IMR-90 (cell line): ENCODE data around the gene MYOCD. TPM values are rescaled to one million over a fixed set of nuclear protein-coding genes. Genes with fewer than 3 reads are reported as not detected.
A peak's percentile ranks its signal among the peaks of the same experiment; 100 is the strongest.

Experiments
- ATAC-seq: fragments of 200-7000 bp; cut with Tn5 transposase; 2 replicates; pipeline ENCODE4 v1.9.1; 2020; ENCODE audit warnings: low read depth, mild to moderate bottlenecking, moderate library complexity
- BruUV-seq: library from RNA; stranded (reverse); fragments of 400-500 nt; replicated peaks from 2 replicates; lab custom pipeline; 2021; lab: Mats Ljungman, UMichigan
- CTCF ChIA-PET: fragments of 300-600 bp; formaldehyde crosslinking; extraction: SDS; loops from one replicate; lab custom pipeline; 2021; ENCODE audit warnings: antibody characterized with exemption; lab: Yijun Ruan, JAX
- POLR2A ChIA-PET: fragments of 300-600 bp; sonication (Branson Sonifier 250); formaldehyde crosslinking; loops from one replicate; lab custom pipeline; 2022; ENCODE audit warnings: antibody characterized with exemption; ENCODE audit not compliant: unreplicated experiment; lab: Charles Lee
- DNase-seq: peaks from one replicate; pipeline ENCODE4 v3.0.0; 2013
- H2AFZ ChIP-seq: replicated peaks from 2 replicates; pipeline ENCODE3; 2013; ENCODE audit warnings: low read length, mild to moderate bottlenecking; ENCODE audit not compliant: poor library complexity
- H2AK5ac ChIP-seq: 2 replicates; pipeline ENCODE4 v1.6.1; 2013; ENCODE audit warnings: low read depth, low read length, inconsistent platforms
- H2AK9ac ChIP-seq: replicated peaks from 2 replicates; pipeline ENCODE3; 2013; ENCODE audit warnings: mild to moderate bottlenecking, low read depth, low read length, moderate library complexity; ENCODE audit not compliant: poor library complexity
- H2BK120ac ChIP-seq: 2 replicates; pipeline ENCODE4 v1.6.1; 2013; ENCODE audit warnings: low read depth, low read length, inconsistent platforms
- H2BK15ac ChIP-seq: 3 replicates; pipeline ENCODE4 v1.6.1; 2013; ENCODE audit warnings: low read depth, low read length, inconsistent platforms
- H2BK20ac ChIP-seq: 2 replicates; pipeline ENCODE4 v1.6.1; 2013; ENCODE audit warnings: low read depth, mild to moderate bottlenecking, inconsistent platforms, low read length, moderate library complexity
- H2BK5ac ChIP-seq: 2 replicates; pipeline ENCODE4 v1.6.1; 2013; ENCODE audit warnings: mild to moderate bottlenecking, low read depth, low read length, inconsistent platforms; ENCODE audit not compliant: poor library complexity, severe bottlenecking
- H3K14ac ChIP-seq: replicated peaks from 2 replicates; pipeline ENCODE4 v1.6.1; 2013; ENCODE audit warnings: low read depth, low read length, inconsistent platforms
- H3K18ac ChIP-seq: 2 replicates; pipeline ENCODE4 v1.6.1; 2013; ENCODE audit warnings: low read depth, low read length, control low read depth
- H3K23ac ChIP-seq: 2 replicates; pipeline ENCODE4 v1.6.1; 2013; ENCODE audit warnings: low read depth, low read length, inconsistent platforms
- H3K27ac ChIP-seq: 2 replicates; pipeline ENCODE4 v1.5.1; 2013; ENCODE audit warnings: mild to moderate bottlenecking, control low read depth, low read length; ENCODE audit not compliant: insufficient read depth
- H3K27me3 ChIP-seq: 2 replicates; pipeline ENCODE4 v1.6.1; 2013; ENCODE audit warnings: low read length; ENCODE audit not compliant: control insufficient read depth, insufficient read depth
- H3K36me3 ChIP-seq: 2 replicates; pipeline ENCODE4 v1.6.1; 2013; ENCODE audit warnings: low read length, mixed read lengths; ENCODE audit not compliant: control insufficient read depth, insufficient read depth
- H3K4ac ChIP-seq: 2 replicates; pipeline ENCODE4 v1.6.1; 2013; ENCODE audit warnings: low read depth, low read length, inconsistent platforms
- H3K4me1 ChIP-seq: 2 replicates; pipeline ENCODE4 v1.6.1; 2013; ENCODE audit warnings: low read length, mixed read lengths; ENCODE audit not compliant: control insufficient read depth, insufficient read depth
- H3K4me2 ChIP-seq: 2 replicates; pipeline ENCODE4 v1.6.1; 2013; ENCODE audit warnings: low read depth, mild to moderate bottlenecking, control low read depth, low read length, moderate library complexity
- H3K4me3 ChIP-seq: 2 replicates; pipeline ENCODE4 v1.5.1; 2013; ENCODE audit warnings: low read depth, mild to moderate bottlenecking, control low read depth, low read length, moderate library complexity; ENCODE audit not compliant: insufficient read depth
- H3K56ac ChIP-seq: 2 replicates; pipeline ENCODE4 v1.6.1; 2013; ENCODE audit warnings: low read length, inconsistent platforms; ENCODE audit not compliant: insufficient read depth; ENCODE audit errors: extremely low read depth
- H3K79me1 ChIP-seq, 2 experiments: 2 replicates each; pipeline ENCODE4 v1.6.1; 2013; ENCODE audit warnings: low read length in 2 of 2, inconsistent platforms in 1 of 2, low read depth in 1 of 2
- H3K9ac ChIP-seq: 2 replicates; pipeline ENCODE4 v1.6.1; 2013; ENCODE audit warnings: low read depth, low read length, control low read depth
- H3K9me1 ChIP-seq: 2 replicates; pipeline ENCODE4 v1.6.1; 2013; ENCODE audit warnings: low read length, inconsistent platforms; ENCODE audit not compliant: insufficient read depth
- H3K9me3 ChIP-seq: 2 replicates; pipeline ENCODE4 v1.6.1; 2013; ENCODE audit warnings: low read length; ENCODE audit not compliant: control insufficient read depth, insufficient read depth
- H4K20me1 ChIP-seq: 2 replicates; pipeline ENCODE4 v1.6.1; 2013; ENCODE audit warnings: low read length, inconsistent platforms; ENCODE audit not compliant: insufficient read depth
- H4K5ac ChIP-seq: 2 replicates; pipeline ENCODE4 v1.6.1; 2013; ENCODE audit warnings: mild to moderate bottlenecking, low read depth, low read length, control low read depth
- H4K8ac ChIP-seq, 2 experiments: 2 replicates each; pipeline ENCODE4 v1.6.1; 2013; ENCODE audit warnings: low read depth in 2 of 2, low read length in 2 of 2, control low read depth in 1 of 2, inconsistent platforms in 1 of 2
- H4K91ac ChIP-seq: 2 replicates; pipeline ENCODE4 v1.6.1; 2013; ENCODE audit warnings: low read depth, low read length, inconsistent platforms; ENCODE audit not compliant: insufficient read depth
- CEBPB ChIP-seq: IDR thresholded peaks from 2 replicates; pipeline ENCODE4 v1.6.1; 2012; ENCODE audit warnings: low read depth, low read length, improper control_type of control experiment
- CHD1 ChIP-seq: IDR thresholded peaks from 2 replicates; pipeline ENCODE4 v1.6.1; 2012; ENCODE audit warnings: low read depth, low read length, improper control_type of control experiment
- MXI1 ChIP-seq: IDR thresholded peaks from 2 replicates; pipeline ENCODE4 v1.6.1; 2012; ENCODE audit warnings: low read depth, mild to moderate bottlenecking, low read length, moderate library complexity, borderline replicate concordance
- WGBS, 2 experiments: methylation state at CpG; one replicate each; pipeline versions ENCODE4 v1.1.5 to v1.1.7; 2013; ENCODE audit warnings: missing lambda C conversion rate in 2 of 2; ENCODE audit not compliant: insufficient read length in 1 of 2; ENCODE audit errors: extremely low coverage in 2 of 2; 5-methylcytosine and 5-hydroxymethylcytosine counted together
- dilution Hi-C: fragments of 300-500 bp; cut with HindIII; formaldehyde crosslinking; loops from one replicate; pipeline ENCODE4 v1.14.3; 2018; ENCODE audit warnings: low sequenced_read_pairs; ENCODE audit not compliant: unreplicated experiment
- in situ Hi-C: fragments of 300-500 bp; cut with MboI; formaldehyde crosslinking; loops from 3 replicates; pipeline ENCODE4 v1.14.3; 2019; ENCODE audit warnings: low sequenced_read_pairs, inconsistent platforms, mixed read lengths
- intact Hi-C: fragments of 100-400 bp; cut with micrococcal nuclease; formaldehyde crosslinking; loops from 2 replicates; pipeline ENCODE4 v1.10.0; 2022
- polyA plus RNA-seq, 3 experiments: library from polyadenylated mRNA; depleted of rRNA; stranded (reverse); fragments of >200 nt; gene quantifications; 2 replicates each; pipeline ENCODE4 v1.2.3, GENCODE V29; 2012; ENCODE audit warnings: low replicate concordance in 1 of 3
- total RNA-seq: library from RNA; depleted of rRNA; stranded (reverse); fragments of >200 nt; gene quantifications from 2 replicates; pipeline ENCODE4 v1.2.3, GENCODE V29; 2012
- TF ChIP-seq, protein P1 (sequence below): fragments of 150-350 bp; IDR thresholded peaks from 2 replicates; pipeline ENCODE4 v1.6.1; 2017; ENCODE audit warnings: mild to moderate bottlenecking, antibody characterized with exemption, low read length, low read depth

The MYOCD gene
- total and polyA plus RNA-seq, 2 of the 4 experiments (the other 2 are of a cell fraction): 10.6 to 20.1 TPM

DNA sequence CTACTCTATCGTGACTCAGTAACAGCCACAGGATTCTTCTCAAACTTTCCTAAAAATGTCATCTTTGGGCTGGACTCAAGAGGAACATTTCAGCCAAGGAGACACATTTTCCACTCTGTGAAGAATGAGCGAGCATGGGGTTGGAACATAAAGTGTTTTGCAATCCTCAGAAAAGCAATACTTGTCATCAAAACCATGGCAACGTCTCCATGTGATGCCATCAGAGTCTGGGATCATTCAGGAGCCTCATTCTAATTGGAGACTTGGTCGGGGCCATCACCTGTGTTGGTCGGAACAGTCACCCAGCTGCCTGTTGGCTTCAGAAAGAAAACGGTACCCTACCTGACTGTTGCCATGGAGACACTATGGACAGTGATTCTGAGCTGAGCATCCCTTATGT is 25.5 kb downstream of the MYOCD start:
- H3K4ac ChIP-seq: no peak overlapping the region
- BruUV-seq: no TSS peak
- no peaks in the 10 kb centered on the region for H3K36me3 ChIP-seq
- no peak overlapping the region for H3K9ac ChIP-seq
- peaks cover 9% of the 10 kb centered on the region; the same call in 1 of the 2 replicates for H3K9me1 ChIP-seq
- H4K8ac ChIP-seq: no peak overlapping the region
- no peak overlapping the region for H2BK15ac ChIP-seq
- in situ Hi-C loops: no loop called here
- no peaks in the 10 kb centered on the region for H3K27me3 ChIP-seq
- H4K20me1 ChIP-seq: peaks cover 6% of the 10 kb centered on the region; the same call in 1 of the 2 replicates
- no peak overlapping the region; the same call in 1 of the 2 replicates for H3K4me2 ChIP-seq
- TF ChIP-seq MXI1: no peak
- peak; percentile 87 for TF ChIP-seq CEBPB
- no peak for TF ChIP-seq CHD1
- TF ChIP-seq, protein P1, sequence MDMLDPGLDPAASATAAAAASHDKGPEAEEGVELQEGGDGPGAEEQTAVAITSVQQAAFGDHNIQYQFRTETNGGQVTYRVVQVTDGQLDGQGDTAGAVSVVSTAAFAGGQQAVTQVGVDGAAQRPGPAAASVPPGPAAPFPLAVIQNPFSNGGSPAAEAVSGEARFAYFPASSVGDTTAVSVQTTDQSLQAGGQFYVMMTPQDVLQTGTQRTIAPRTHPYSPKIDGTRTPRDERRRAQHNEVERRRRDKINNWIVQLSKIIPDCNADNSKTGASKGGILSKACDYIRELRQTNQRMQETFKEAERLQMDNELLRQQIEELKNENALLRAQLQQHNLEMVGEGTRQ: peak; percentile 55; the same call in 1 of the 2 replicates
- no peak overlapping the region for H3K4me3 ChIP-seq
- H2BK20ac ChIP-seq: no peak overlapping the region
- dilution Hi-C loops: no loop called here
- no peak overlapping the region for H3K23ac ChIP-seq
- ChIA-PET CTCF (no interaction called here), POLR2A (no interaction called here)
- no peak for ATAC-seq
- H2BK120ac ChIP-seq: no peak overlapping the region
- WGBS, 2 experiments: 71% methylated on average over 2 of the region's 6 CpGs; no CpG with 5 or more reads in 1 of the 2 experiments
- H3K9me3 ChIP-seq: no peaks in the 10 kb centered on the region
- H4K5ac ChIP-seq: no peak overlapping the region
- H2AK5ac ChIP-seq: no peak overlapping the region
- no peak overlapping the region for H2AK9ac ChIP-seq
- peak; percentile 53 for DNase-seq
- H3K79me1 ChIP-seq: peaks cover 24 to 44% of the 10 kb centered on the region in 2 experiments
- H3K18ac ChIP-seq: no peak overlapping the region
- H3K14ac ChIP-seq: no peak overlapping the region
- no peak overlapping the region for H3K27ac ChIP-seq
- H2BK5ac ChIP-seq: no peak overlapping the region
- no peak overlapping the region for H2AFZ ChIP-seq
- peaks cover 3% of the 10 kb centered on the region for H3K4me1 ChIP-seq
- no peak overlapping the region for H3K56ac ChIP-seq
- intact Hi-C loops: no loop called here
- H4K91ac ChIP-seq: no peak overlapping the region
